RPMI7951 (cell line): ENCODE data around the gene FLYWCH2. TPM values are rescaled to one million over a fixed set of nuclear protein-coding genes. Genes with fewer than 3 reads are reported as not detected.

Source experiments
- DNase-seq: peaks from one replicate; pipeline ENCODE4 v3.0.0-alpha.2; 2012; ENCODE audit warnings: low read depth
- total RNA-seq: library from RNA; depleted of rRNA; stranded (reverse); fragments of >200 nt; shearing (Covaris generic); gene quantifications from 2 replicates; pipeline ENCODE4 v1.2.3, GENCODE V29; 2014; rRNA removed

Gene FLYWCH2, protein sequence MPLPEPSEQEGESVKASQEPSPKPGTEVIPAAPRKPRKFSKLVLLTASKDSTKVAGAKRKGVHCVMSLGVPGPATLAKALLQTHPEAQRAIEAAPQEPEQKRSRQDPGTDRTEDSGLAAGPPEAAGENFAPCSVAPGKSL
- total RNA-seq = 70.4 and 91.8 TPM in 2 replicates

GRCh38 chr16:2882650-2883457 lies at the start of gene FLYWCH2:
TSS of gene FLYWCH2 (plus strand) at chr16:2883215. CDS start at chr16:2896450, 13,235 bp downstream.
- peak; percentile 98 for DNase-seq

- no peak for DNase-seq
These were observed 49.2 kb upstream of the FLYWCH2 start for GRCh38 chr16:2833776-2834175.

DNA sequence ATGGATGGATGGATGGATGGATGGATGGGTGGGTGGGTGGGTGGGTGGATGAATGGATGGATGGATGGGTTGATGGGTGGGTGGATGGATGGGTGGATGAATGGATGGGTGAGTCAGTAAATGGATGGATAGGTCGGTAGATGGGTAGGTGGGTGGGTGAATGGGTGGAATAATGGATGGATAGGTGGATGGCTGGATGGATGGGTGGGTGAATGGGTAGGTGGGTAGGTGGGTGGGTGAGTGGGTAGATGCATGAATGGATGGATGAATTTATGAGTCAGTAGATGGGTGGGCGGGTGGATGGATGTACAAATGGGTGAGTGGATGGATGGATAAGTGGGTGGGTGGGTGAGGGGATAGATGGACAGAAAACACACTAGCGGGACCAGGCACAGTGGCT lies 48.0 kb upstream of the FLYWCH2 start:
- DNase-seq = no peak

- peak; percentile 99 for DNase-seq
These were observed 47.1 kb upstream of the FLYWCH2 start for GRCh38 chr16:2835638-2836493.

DNA sequence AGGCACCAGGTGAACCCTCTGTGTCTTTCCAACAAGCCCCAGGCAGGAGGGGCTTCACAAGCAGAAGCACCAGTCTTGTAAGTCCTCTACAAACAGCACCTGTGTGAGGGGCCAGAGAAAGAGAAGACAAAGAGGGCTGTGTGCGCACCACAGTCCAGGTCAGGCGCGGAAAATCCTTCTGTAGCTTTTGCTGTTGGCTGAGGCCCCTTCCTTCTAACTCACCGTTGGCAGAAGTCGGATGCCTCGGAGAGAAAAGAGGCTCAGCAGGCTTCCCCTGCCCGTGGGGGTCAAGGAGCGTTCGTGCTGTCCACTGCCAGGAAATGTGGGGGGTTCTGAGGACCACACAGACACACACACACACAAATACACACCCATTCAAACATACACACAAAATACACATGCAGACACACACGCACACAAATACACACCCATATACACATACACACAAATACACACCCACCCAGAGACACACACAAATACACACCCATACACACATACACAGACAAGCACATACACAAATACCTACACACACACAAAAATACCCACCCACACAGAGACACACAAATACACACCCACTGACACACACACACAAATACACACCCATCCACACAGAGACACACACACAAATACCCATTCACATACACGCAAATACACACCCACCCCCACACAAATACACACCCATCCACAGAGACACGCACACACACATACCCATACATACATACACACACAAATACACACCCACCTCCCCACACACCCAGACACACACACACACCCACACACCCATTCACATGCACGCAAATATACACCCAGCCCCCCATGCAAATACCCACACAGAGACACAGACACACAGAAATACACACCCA lies 46.1 kb upstream of the FLYWCH2 start:
- DNase-seq = no peak

- DNase-seq = peak; percentile 76
These were observed 44.1 kb upstream of the FLYWCH2 start for GRCh38 chr16:2838928-2839327.

- no peak for DNase-seq
These were observed 43.2 kb upstream of the FLYWCH2 start for GRCh38 chr16:2839650-2840450.

DNA sequence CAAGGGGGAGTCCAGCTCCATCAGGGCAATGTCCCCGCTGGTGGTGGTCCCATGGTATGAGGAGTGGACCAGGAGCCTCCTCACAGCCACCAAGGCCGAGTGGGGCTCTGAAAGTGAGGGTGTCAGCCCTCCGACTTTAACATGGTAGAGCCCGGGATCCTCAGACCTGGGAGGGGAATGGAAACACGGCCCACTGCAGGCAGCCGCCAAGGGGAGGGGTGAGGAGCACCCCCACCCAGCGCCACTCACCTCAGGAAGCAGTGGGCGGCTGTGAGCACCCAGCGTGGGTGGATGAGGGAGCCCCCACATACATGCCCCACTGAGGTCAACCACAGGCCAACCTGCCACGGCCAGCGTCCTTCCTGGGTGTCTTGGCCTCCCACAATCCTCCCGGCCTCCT lies 42.1 kb upstream of the FLYWCH2 start:
- no peak for DNase-seq

DNA sequence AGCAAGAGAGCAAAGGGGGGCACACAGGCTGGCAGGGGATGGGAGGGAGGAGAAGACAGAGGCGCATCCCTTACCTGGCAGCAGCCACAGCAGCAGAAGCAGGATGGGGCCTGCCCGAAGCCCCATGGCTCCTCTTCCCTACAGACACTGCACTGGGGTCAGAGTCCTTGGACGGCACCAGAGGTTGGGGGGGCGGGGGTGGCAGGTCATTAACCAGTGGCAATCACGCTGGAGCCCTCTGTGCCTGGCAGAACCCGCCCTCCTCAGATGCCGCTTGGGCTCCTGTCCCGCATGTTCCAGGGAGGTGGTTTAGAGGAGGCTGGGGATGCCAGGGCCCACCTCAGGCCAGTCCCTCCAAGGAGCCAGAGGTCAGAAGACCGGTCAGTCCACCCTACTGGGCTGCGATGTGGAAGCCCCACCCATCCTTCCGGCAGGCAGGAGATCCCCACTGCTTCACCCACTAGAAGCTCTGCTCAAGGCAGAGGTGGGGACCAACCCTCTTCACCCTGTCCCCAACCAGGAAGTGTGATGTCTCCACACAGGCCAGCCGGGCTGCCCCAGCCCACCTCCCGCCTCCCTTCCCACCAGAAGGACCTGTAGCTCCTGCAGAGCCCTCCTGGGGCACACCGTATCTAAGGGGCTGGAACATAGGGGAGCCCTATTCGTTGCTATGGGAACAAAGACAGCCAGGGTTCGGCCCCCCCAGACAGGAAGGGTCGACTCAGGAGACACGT lies 41.2 kb upstream of the FLYWCH2 start:
- no peak for DNase-seq

DNA sequence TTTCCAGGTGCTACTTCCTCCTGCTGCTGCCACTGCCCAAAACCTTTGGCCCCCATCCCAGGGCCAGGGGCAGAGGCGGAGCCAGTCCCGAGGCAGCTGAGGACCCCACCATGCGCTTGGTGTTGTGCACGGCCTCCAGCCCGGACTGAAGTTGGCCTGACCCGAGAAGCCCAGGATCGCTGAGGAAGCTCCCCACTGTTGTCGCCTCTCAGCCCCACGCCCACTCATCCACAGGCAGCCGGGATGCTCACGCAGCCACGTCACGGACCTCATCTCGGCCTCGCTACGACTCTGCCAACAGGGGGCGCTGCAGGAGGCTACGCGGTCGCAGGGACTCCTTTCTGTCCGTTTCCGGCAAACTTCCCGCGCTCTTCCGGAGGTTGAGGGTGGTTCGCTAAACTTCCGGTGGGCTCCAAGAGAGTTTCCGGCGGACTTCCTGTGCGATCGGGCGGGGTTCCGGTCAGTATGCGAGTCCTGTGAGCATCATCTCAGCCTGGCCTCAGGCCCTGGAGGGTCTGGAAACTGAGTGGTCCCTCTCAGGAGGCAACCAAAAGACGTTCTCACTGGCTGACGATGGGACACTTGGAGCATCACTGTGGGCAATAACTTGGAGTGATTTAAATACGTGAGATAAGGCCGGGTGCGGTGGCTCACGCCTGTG lies 40.5 kb upstream of the FLYWCH2 start:
- peak; percentile 80 for DNase-seq

DNA sequence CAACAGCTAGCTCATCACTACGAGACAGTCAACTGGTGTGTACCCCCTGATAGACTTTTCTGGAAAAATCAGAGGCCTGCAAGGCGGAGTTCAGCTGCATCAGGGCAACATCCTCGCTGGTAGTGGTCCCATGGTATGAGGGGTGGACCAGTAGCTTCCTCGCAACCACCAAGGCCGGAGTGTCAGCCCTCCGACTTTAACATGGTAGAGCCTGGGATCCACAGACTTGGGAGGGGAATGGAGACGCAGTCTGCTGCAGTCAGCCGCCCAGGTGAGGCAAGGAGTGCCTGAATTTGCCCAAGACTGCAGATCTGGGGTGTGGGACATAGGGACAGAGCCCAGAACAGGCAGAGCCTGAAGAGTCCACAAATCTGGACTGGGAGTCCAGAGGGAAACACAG lies 39.5 kb upstream of the FLYWCH2 start:
- DNase-seq = no peak

GRCh38 chr16:2845116-2845515 lies 37.9 kb upstream of the FLYWCH2 start:
- no peak for DNase-seq

DNA sequence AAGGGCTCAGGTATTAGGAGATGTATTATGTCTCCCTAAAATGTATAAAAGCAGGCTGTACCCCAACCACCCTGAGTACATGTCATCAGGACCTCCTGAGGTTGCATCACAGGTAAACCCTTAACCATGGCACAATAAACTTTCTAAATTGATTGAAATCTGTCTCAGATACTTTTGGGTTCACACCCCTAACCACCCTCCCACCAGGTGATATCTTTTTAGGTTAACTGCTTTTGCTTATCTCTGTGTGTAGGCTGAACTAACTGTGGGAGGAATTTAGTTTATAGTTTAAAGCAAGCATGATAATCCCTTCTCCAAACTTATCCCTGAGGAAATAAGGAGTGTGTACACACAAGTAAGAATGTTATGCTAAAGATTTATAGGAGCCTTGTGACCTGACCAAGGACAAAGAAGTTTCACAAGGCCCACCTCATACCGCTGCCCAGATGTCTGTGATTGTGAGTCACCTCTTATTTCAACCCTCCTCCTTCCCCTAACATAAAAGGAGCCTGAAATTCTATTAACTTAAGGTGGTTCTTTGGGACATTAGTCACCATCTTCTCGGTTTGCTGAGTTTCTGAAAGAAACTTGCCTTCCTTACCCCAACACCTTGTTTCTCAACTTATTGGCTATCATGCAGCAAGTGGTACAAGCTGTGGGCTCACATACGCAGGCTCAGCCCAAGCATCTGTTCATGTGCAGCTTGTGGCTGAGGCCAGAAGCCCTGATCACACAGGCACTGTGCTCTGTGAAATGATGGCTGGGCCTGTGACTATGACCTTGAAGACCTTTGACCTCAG lies 36.3 kb upstream of the FLYWCH2 start:
- peak; percentile 70 for DNase-seq

- DNase-seq = no peak
These were observed 33.9 kb upstream of the FLYWCH2 start for GRCh38 chr16:2848933-2849725.

DNA sequence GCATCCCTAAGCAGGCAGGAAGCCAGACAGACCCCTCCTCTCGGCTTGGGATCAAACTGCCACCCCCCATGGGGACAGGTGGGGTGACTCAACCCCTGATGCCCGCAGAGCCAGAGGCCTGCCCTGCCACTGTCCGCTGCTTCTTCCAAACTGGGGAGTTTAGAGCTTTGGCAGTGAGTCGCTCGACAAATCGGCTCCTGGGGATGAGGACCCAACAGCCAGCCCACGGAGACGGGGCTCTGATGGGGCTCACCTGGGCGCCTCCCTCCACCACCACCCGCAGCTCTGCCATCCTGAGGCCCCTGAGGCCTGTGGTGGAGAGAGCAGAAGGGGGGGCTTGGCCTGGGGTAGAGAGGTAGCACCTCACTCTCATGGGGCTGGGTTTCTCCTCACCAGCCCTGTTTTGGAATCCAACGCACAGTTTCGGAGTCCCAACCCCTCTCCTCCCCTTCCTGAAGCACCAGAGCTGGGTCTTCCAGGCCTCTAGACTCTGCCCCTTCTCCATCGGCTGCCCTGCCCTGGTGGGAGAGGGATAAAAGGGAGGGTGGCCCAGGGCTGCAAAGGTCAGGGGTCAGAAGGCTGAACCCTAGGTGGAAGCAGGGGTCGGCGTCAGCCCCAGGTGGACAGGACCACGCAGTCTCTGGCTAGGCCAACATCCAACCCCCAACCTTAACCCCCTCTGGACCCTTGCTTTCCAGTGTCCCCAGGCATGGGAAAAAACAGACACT lies 30.8 kb upstream of the FLYWCH2 start:
- no peak for DNase-seq

- DNase-seq = no peak
These were observed 30.1 kb upstream of the FLYWCH2 start for GRCh38 chr16:2852731-2853507.
